HG02884 (cell line): ENCODE data around the gene SAMM50.

Experiments used
- ATAC-seq: cut with Tn5 transposase; IDR thresholded peaks from one replicate; pipeline ENCODE4 v1.9.1; 2021; ENCODE audit warnings: mild to moderate bottlenecking, moderate library complexity; ENCODE audit not compliant: unreplicated experiment

Gene SAMM50

GRCh38 chr22:43945632-43946383 lies 9.4 kb upstream of the SAMM50 start:
- no peak for ATAC-seq

- ATAC-seq: no peak
Observed at GRCh38 chr22:43946384-43946667, 8.9 kb upstream of the SAMM50 start.

DNA sequence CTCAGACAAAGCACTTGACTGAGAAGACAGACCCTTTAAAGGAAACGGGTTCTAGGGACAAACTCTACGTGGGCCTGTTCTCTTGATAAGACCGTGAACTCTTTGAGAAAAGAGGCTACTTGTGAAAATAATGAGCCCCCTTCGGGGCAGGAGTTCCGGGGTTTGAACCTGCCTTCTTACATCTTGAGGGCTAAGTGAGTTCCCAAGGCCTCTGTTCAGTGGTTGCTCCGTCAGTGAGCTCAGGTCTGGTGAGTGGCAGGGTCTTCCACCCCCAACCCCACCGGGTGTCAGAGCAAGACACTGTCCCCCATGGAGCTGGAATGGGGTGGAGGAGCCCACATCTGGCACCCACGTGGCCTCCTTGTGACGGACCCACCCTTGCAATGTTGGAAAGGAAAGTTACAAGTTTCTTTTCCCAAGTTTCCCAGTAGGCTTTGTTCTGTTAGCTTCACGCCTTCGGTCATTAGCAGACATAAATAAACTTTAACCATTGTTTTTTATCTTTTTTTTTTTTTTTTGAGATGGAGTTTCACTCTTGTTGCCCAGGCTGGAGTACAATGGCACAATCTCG lies 6.3 kb upstream of the SAMM50 start:
- ATAC-seq: no peak

DNA sequence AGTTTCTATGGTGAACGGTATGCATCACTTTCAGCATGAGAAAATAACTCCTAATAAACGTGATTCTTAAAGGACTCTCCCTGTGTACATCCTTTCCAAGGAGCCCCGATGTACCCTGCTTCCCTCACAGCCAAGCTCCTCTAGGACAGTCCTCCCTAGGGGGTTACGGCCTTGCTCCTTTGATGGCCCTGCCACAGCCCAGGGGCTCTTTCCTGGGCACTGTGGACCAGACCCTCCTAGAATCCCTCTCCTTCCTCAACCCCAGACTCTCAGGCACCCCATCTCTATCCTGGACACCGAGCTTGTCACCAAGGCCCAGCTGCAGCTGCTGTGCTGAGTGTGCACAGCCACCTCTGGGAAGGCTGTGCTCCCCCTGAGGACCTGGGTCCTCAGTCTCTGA lies 3.9 kb upstream of the SAMM50 start:
- ATAC-seq: no peak

GRCh38 chr22:43951966-43952365 lies 3.3 kb upstream of the SAMM50 start:
- no peak for ATAC-seq

DNA sequence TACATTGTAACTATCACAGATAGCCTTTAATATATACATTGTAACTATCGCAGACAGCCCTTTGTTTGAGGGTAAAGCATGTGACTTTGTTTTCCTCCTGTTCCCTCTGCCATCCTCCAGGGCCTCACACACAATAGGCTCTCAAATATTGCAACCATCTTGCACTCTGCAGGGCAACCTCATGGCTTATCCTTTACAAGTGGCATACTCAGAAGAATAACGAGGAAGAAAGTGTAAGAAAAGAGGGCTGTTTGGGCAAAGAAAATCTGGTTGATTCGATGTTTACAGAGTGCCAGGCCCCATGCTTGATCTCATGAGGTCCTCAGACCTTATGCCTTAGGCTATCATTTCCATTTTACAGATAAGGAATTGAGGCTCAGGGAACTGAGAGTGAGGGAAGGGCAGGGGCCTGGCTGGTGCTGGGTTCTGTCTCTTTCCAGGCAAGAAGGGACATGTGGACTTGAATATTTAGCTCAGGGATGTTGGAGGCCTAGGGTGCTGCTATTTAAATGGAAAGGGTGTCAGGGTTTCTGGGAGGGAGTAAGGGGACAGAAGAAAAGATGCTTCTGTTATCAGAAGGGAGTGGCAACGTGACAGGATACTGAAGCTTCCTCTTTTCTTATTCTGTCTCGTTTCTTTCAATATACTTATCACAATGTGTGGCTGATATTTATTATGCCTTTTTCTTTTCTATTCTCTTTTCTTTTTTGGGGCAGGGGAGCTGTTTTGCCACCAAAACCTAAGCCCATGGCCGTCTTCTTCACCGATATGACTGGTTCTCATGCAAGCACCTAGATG lies 1.1 kb upstream of the SAMM50 start:
- no peak for ATAC-seq

DNA sequence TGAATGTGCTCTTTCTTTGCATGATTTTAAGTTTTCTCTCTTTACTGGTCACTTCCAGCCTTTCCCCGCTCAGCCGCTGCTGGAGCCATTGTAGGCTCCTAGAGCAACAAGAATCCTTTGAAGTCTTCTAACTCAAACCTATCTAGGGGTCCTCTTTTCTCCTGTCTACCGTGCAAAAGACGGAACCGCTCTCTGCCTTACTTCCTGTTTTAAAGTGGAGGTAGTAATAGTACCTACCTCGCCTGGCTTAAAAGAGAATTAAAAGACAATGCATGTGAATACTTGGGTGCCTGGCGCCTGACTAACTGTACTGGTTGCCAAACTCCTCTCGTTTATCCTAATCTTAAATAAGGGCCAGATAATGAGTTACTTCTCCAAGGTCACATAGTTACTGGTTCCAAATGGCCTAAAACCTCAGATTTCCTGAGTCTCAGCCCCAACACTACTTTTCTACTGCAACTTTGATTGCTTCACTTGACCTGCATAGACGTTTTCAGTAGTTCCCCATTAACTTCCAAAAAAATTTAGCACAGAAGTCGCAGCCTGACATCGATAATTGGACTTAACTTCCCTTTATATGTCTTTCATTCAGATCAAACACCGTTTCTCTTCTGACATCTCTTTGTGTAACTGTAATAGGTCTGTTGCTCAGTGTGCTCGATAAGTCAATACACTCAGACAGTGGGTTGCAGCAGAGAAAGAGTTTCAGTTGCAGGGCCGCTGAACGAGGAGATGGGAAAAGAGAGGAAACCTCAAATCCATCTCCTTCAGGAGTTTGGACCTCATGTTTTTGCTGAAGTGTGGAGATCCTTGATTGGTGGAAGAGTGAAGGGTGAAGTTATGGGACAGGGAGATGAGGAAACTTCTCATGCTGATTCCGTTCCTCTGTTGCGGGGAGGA lies 891 bp downstream of the SAMM50 start:
- ATAC-seq: peak; percentile 10

DNA sequence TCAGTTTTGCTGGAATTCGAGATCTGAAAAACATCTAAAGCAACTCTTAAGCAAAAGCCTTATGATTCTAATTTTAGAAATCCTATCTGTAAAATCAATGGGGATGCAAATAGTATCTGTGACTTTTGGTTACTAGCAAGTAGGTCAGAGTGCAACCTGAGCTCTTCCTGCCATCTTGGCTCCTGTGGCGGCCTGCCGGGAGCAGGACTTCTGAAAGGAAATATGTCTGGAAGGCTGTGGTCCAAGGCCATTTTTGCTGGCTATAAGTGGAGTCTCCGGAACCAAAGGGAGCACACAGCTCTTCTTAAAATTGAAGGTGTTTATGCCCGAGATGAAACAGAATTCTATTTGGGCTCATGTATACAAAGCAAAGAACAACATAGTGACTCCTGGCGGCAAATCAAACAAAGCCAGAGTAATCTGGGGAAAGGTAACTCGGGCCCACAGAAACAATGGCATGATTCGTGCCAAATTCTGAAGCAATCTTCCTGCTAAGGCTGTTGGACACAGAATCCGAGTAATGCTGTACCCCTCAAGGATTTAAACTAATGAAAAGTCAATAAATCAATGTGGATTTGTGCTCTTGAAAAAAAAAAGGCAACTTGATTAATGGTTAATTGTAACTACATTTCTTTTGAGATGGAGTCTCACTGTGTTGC lies 1.7 kb downstream of the SAMM50 start:
- ATAC-seq: no peak

DNA sequence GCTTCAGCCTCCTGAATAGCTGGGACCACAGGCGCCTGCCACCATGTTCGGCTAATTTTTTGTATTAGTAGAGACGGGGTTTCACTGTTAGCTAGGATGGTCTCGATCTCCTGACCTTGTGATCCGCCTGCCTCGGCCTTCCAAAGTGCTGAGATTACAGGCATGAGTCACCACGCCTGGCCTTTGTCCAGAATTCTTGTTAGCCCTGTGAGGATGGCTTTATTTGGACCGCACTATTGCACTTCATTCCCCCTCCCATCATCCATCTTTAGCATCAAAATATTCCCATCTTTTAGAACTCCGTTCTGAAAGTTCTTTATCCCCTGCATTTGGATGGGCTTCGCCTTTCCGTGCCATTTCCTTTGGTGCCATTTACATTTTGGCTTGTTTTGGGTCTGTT lies 2.6 kb downstream of the SAMM50 start:
- ATAC-seq: no peak

GRCh38 chr22:43964314-43964857 lies 9.1 kb downstream of the SAMM50 start:
- ATAC-seq: no peak

DNA sequence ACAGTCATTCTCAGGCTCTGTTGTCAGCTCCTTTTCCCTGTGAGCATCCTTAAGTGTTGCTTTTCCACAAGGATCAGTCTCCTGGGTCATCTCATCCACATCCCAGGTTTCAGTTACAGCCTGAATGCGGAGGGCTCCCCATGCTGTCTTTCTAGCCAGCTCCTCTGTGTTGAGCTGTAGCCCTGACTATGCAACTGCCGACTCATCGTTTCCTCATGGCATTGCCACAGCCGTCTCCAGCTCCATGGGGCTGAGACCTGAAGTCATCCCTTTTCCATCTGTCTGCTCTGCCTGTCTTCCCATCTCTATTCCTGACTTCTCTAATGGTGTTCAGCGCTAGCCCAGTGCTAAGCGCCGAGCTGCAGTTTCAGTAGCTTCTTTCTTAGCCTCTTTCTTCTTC lies 11.8 kb downstream of the SAMM50 start:
- ATAC-seq: no peak

- no peak for ATAC-seq
Observed at GRCh38 chr22:43968614-43969013, 13.4 kb downstream of the SAMM50 start.

GRCh38 chr22:43969021-43969878 lies 14.0 kb downstream of the SAMM50 start:
- ATAC-seq: no peak

DNA sequence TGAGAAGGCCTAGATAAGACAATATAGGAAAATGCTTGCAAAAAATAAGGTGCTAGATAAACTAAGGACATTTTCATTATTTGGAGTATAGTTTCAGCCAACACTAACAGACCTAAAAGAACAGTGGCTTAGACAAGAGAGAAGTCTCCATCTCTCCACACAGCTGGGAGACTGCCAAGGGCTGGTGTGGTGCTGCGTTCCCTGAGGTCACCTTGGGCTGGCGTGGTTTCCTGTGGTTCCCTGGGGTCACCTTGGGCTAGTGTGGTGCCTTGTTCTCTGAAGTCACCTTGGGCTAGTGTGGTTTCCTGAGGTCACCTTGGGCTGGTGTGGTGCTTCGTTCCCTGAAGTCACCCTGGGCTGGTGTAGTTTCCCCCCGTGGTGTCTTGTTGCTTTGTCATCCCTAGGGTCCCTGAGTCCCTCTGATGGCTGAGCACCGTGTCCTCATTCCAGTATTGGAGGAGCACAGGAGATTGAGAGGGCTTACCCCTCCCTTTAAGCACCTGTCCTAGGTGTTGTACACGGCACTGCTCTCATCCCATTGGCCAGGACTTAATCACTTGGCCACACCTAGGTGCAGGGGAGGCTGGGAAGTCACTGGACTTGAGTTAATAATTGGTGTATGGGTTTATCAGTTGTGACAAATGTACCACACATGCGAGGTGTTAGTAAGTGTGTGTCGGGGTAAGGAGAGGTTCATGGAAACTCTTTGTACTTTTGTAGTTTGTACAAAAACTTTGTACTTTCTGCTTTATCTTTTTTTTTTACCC lies 14.9 kb downstream of the SAMM50 start:
- ATAC-seq: no peak

DNA sequence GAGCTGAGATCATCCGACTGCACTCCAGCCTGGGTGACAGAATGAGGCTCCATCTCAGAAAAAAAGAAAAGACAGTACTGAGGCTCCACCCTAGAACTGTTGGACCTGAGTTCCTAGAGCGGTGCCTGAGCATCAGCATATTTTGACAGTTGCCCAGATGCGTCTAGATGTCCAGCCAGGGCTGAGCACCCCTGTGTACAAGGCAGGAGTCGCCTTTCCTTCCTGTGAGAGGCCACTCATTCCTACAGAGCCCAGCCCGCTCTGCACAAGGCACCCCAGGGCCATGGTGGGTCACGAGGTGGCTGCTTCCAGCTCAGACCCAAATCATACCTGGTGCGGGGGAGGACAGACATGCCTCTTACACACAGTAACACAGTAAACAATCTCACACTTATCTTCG lies 15.9 kb downstream of the SAMM50 start:
- no peak for ATAC-seq

- ATAC-seq: no peak
Observed at GRCh38 chr22:43972931-43973462, 17.8 kb downstream of the SAMM50 start.

GRCh38 chr22:43974028-43974545 lies 18.8 kb downstream of the SAMM50 start:
- no peak for ATAC-seq

GRCh38 chr22:43975041-43975440 lies 19.8 kb downstream of the SAMM50 start:
- no peak for ATAC-seq
